GM12878 (cell line): ENCODE measurements around the gene NFATC1. TPM values are rescaled to one million over a fixed set of nuclear protein-coding genes. Genes with fewer than 3 reads are reported as not detected.

Experiments used
- ATAC-seq: fragments of 200-7000 bp; cut with Tn5 transposase; 3 replicates; pipeline ENCODE4 v1.9.1; 2020; ENCODE audit warnings: mild to moderate bottlenecking, moderate library complexity
- BruUV-seq: library from RNA; stranded (reverse); fragments of 400-500 nt; replicated peaks from 2 replicates; lab custom pipeline; 2021; lab: Mats Ljungman, UMichigan
- CTCF ChIA-PET: fragments of 300-600 bp; sonication (Branson Sonifier 250); formaldehyde crosslinking; extraction: SDS; loops from one replicate; lab custom pipeline; 2021; ENCODE audit warnings: inconsistent platforms; lab: Yijun Ruan, JAX
- POLR2A ChIA-PET: fragments of 350-600 bp; formaldehyde crosslinking; extraction: SDS; loops from one replicate; lab custom pipeline; 2021; ENCODE audit warnings: inconsistent platforms; lab: Charles Lee
- RAD21 ChIA-PET: fragments of 300-600 bp; sonication (Branson Sonifier 250); formaldehyde crosslinking; loops from one replicate; lab custom pipeline; 2023; ENCODE audit warnings: antibody characterized with exemption; ENCODE audit not compliant: unreplicated experiment; lab: Charles Lee
- SMC1A ChIA-PET: fragments of 300-600 bp; sonication (Branson Sonifier 250); formaldehyde crosslinking; loops from one replicate; lab custom pipeline; 2023; ENCODE audit not compliant: unreplicated experiment, uncharacterized antibody; lab: Charles Lee
- DNase-seq: peaks from one replicate; pipeline ENCODE4 v3.0.0-alpha.2; 2011; ENCODE audit warnings: low read depth, low spot score
- FAIRE-seq: peaks from 3 replicates; lab custom pipeline; 2011; peaks lifted over from hg19 to GRCh38; lab: Jason Lieb, UNC
- H2AFZ ChIP-seq: 2 replicates; pipeline ENCODE4 v1.6.0; 2011; ENCODE audit warnings: low read depth, low read length, control low read depth; ENCODE audit not compliant: control insufficient read depth
- H3K27ac ChIP-seq: 2 replicates; pipeline ENCODE4 v1.5.1; 2011; ENCODE audit warnings: control low read depth; ENCODE audit not compliant: control insufficient read depth, insufficient read depth
- H3K27me3 ChIP-seq, 2 experiments: replicated peaks in 1 of 2; 2 replicates each; pipeline versions ENCODE4 v1.6.0 to v1.6.1; 2011; ENCODE audit warnings: low read length in 1 of 2; ENCODE audit not compliant: control insufficient read depth in 2 of 2, insufficient read depth in 2 of 2
- H3K36me3 ChIP-seq, 2 experiments: 2 replicates each; pipeline ENCODE4 v1.5.1; 2011; ENCODE audit warnings: low read length in 1 of 2; ENCODE audit not compliant: control insufficient read depth in 2 of 2, insufficient read depth in 2 of 2
- H3K4me1 ChIP-seq: 2 replicates; pipeline ENCODE4 v1.6.1; 2011; ENCODE audit warnings: mild to moderate bottlenecking, low read length, moderate library complexity, mixed read lengths; ENCODE audit not compliant: control insufficient read depth, insufficient read depth
- H3K4me2 ChIP-seq: 2 replicates; pipeline ENCODE4 v1.6.0; 2011; ENCODE audit warnings: control low read depth; ENCODE audit not compliant: control insufficient read depth, insufficient read depth
- H3K4me3 ChIP-seq: fragments of 200-600 bp; sonication (generic); 2 replicates; pipeline ENCODE4 v1.5.1; 2016
- H3K79me2 ChIP-seq: 2 replicates; pipeline ENCODE4 v1.6.0; 2011; ENCODE audit warnings: low read length; ENCODE audit not compliant: control insufficient read depth, insufficient read depth
- H3K9ac ChIP-seq: 2 replicates; pipeline ENCODE4 v1.8.0; 2011; ENCODE audit warnings: low read length, control low read depth, mixed read lengths; ENCODE audit not compliant: control insufficient read depth, insufficient read depth
- H3K9me3 ChIP-seq: replicated peaks from 3 replicates; pipeline ENCODE4 v1.5.1; 2011; ENCODE audit warnings: mild to moderate bottlenecking, low read length; ENCODE audit not compliant: control insufficient read depth, insufficient read depth
- H4K20me1 ChIP-seq: 2 replicates; pipeline ENCODE4 v1.6.0; 2011; ENCODE audit not compliant: control insufficient read depth, insufficient read depth
- ASH2L ChIP-seq: fragments of 300-600, 200-600 bp; sonication (generic); IDR thresholded peaks from 2 replicates; pipeline ENCODE4 v1.6.1; 2017; ENCODE audit warnings: low read depth, mild to moderate bottlenecking, borderline replicate concordance
- ATF2 ChIP-seq: IDR thresholded peaks from 2 replicates; pipeline ENCODE4 v1.6.1; 2012; ENCODE audit warnings: low read length, inconsistent platforms
- ATF7 ChIP-seq: fragments of 450-650 bp; IDR thresholded peaks from 2 replicates; pipeline ENCODE4 v1.6.1; 2016; ENCODE audit warnings: low read depth, mild to moderate bottlenecking
- BHLHE40 ChIP-seq, 2 experiments: fragments of 450-650 bp in 1 of 2; IDR thresholded peaks; 2 replicates each; pipeline ENCODE4 v1.6.1; 2011 to 2017; ENCODE audit warnings: low read depth in 2 of 2, borderline replicate concordance in 1 of 2, improper control_type of control experiment in 1 of 2, low read length in 1 of 2, mild to moderate bottlenecking in 1 of 2
- DPF2 ChIP-seq: fragments of 450-650 bp; IDR thresholded peaks from 2 replicates; pipeline ENCODE4 v1.6.1; 2017; ENCODE audit warnings: mild to moderate bottlenecking
- EZH2 ChIP-seq: IDR thresholded peaks from 2 replicates; pipeline ENCODE4 v1.6.1; 2012; ENCODE audit warnings: low read depth, mild to moderate bottlenecking, control low read depth, inconsistent platforms, low read length, borderline replicate concordance; ENCODE audit not compliant: control insufficient read depth
- FOXM1 ChIP-seq: IDR thresholded peaks from 2 replicates; pipeline ENCODE4 v1.6.1; 2012; ENCODE audit warnings: low read depth, mild to moderate bottlenecking, inconsistent platforms, low read length, moderate library complexity
- GABPA ChIP-seq: IDR thresholded peaks from 2 replicates; pipeline ENCODE4 v1.6.1; 2014; ENCODE audit warnings: antibody characterized with exemption, low read depth, mild to moderate bottlenecking, inconsistent platforms
- IKZF2 ChIP-seq, 2 experiments: fragments of 450-650 bp; IDR thresholded peaks; 2 replicates each; pipeline ENCODE4 v1.6.1; 2017; ENCODE audit warnings: mild to moderate bottlenecking in 2 of 2, moderate library complexity in 2 of 2
- JUND ChIP-seq: IDR thresholded peaks from 2 replicates; pipeline ENCODE4 v1.6.1; 2012; ENCODE audit warnings: low read depth, mild to moderate bottlenecking, low read length, improper control_type of control experiment, moderate library complexity
- KDM1A ChIP-seq: fragments of 200-600 bp; sonication (generic); IDR thresholded peaks from 2 replicates; pipeline ENCODE4 v1.6.1; 2016; ENCODE audit warnings: borderline replicate concordance
- NBN ChIP-seq: fragments of 450-650 bp; IDR thresholded peaks from 2 replicates; pipeline ENCODE4 v1.6.1; 2016
- NR2C1 ChIP-seq: fragments of 450-650 bp; IDR thresholded peaks from 2 replicates; pipeline ENCODE4 v1.6.1; 2017; ENCODE audit warnings: antibody characterized with exemption, mild to moderate bottlenecking, moderate library complexity
- NR2F1 ChIP-seq: fragments of 450-650 bp; conservative IDR thresholded peaks from 2 replicates; pipeline ENCODE4 v1.6.1; 2017; ENCODE audit warnings: mild to moderate bottlenecking
- PKNOX1 ChIP-seq: fragments of 450-650 bp; IDR thresholded peaks from 2 replicates; pipeline ENCODE4 v1.6.1; 2016; ENCODE audit warnings: mild to moderate bottlenecking
- RAD21 ChIP-seq: IDR thresholded peaks from 2 replicates; pipeline ENCODE4 v1.6.1; 2011; ENCODE audit warnings: mild to moderate bottlenecking, low read depth, low read length, moderate library complexity; ENCODE audit not compliant: insufficient read depth
- RB1 ChIP-seq: fragments of 450-650 bp; formaldehyde crosslinking; IDR thresholded peaks from 2 replicates; pipeline ENCODE4 v1.6.1; 2017; ENCODE audit warnings: mild to moderate bottlenecking, borderline replicate concordance
- RBBP5 ChIP-seq: fragments of 200-600 bp; sonication (generic); conservative IDR thresholded peaks from 2 replicates; pipeline ENCODE4 v1.6.1; 2016
- RUNX3 ChIP-seq: IDR thresholded peaks from 2 replicates; pipeline ENCODE4 v1.6.1; 2012; ENCODE audit warnings: low read length, inconsistent platforms
- SMARCA5 ChIP-seq: fragments of 450-650 bp; IDR thresholded peaks from 2 replicates; pipeline ENCODE4 v1.6.1; 2017; ENCODE audit warnings: mild to moderate bottlenecking
- TARDBP ChIP-seq: IDR thresholded peaks from 2 replicates; pipeline ENCODE4 v1.6.1; 2016; ENCODE audit warnings: borderline replicate concordance
- TCF3 ChIP-seq: IDR thresholded peaks from 2 replicates; pipeline ENCODE4 v1.6.1; 2012; ENCODE audit warnings: low read depth, mild to moderate bottlenecking, low read length, borderline replicate concordance; ENCODE audit not compliant: insufficient read depth
- ZBED1 ChIP-seq: IDR thresholded peaks from 2 replicates; pipeline ENCODE4 v1.6.1; 2016; ENCODE audit warnings: borderline replicate concordance
- WGBS: methylation state at CpG from one replicate; pipeline ENCODE4 v1.1.6; 2016; ENCODE audit warnings: low lambda C conversion rate; ENCODE audit not compliant: insufficient replicate concordance, insufficient coverage; ENCODE audit errors: missing lambda C conversion rate; 5-methylcytosine and 5-hydroxymethylcytosine counted together
- in situ Hi-C: fragments of 300-500 bp; cut with MboI; formaldehyde crosslinking; loops from 9 replicates; pipeline ENCODE4 v1.14.3; 2018; ENCODE audit warnings: mixed read lengths
- intact Hi-C: fragments of 100-400 bp; cut with micrococcal nuclease; formaldehyde crosslinking; loops from one replicate; pipeline ENCODE4 v1.14.2; 2022; ENCODE audit not compliant: unreplicated experiment
- polyA plus RNA-seq, 11 experiments: library from polyadenylated mRNA; depleted of rRNA in 4 of 11; unstranded in 6 of 11; stranded (reverse) in 5 of 11; fragments of >200 nt; fragmentation: Nextera tagmentation in 4 of 11; fragmentation: Illumina TruSeq in 1 of 11; extraction: Ambion mirVana in 4 of 11; extraction: Trizol in 1 of 11; gene quantifications; 1 replicate in 1 of 11; 2 replicates in 10 of 11; pipeline versions ENCODE4 v1.2.1 to v1.2.3, GENCODE V29; 2011 to 2016; ENCODE audit warnings: inconsistent platforms in 2 of 11, missing spikeins in 2 of 11, low read depth in 1 of 11
- total RNA-seq, 4 experiments: library from RNA; depleted of rRNA in 3 of 4; stranded (reverse); fragments of >200 nt in 3 of 4; fragmentation: Illumina TruSeq in 1 of 4; extraction: Trizol in 1 of 4; gene quantifications; 2 replicates each; pipeline versions ENCODE4 v1.2.1 to v1.2.3, GENCODE V29; 2013 to 2021

The NFATC1 gene
- total and polyA plus RNA-seq, 10 of the 15 experiments (the other 5 are each of a cell fraction or from before 2014, with no cell fraction given), result 0.84 to 20.8 (median 5.1) TPM

- TF ChIP-seq IKZF2 (IDR thresholded peaks at IDR 0.05) (no peak), RBBP5 (no peak), PKNOX1 (no peak), BHLHE40 (IDR thresholded peaks at IDR 0.05; ENCODE audit: borderline replicate concordance in 1 of 2, low read depth in 2 of 2, low read length in 1 of 2) (no peak), NR2C1 (no peak)
These were observed 151.8 kb downstream of the NFATC1 start (continued) for GRCh38 chr18:79547413-79548076.

GRCh38 chr18:79548077-79548450, 152.3 kb downstream of the NFATC1 start:
- no peak for FAIRE-seq
- H3K79me2 ChIP-seq, result no peaks in the 10 kb centered on the region
- ChIA-PET RAD21 (no interaction called here), CTCF (no interaction called here), SMC1A (no interaction called here), POLR2A (no interaction called here)
- no TSS peak for BruUV-seq
- H3K27me3 ChIP-seq, result no peaks in the 10 kb centered on the region
- in situ Hi-C loops, result no loop called here
- H3K9me3 ChIP-seq, result no peaks in the 10 kb centered on the region; the same call in 2 of the 3 replicates
- H3K4me1 ChIP-seq, result no peaks in the 10 kb centered on the region
- intact Hi-C loops, result no loop called here
- no peak overlapping the region for H3K27ac ChIP-seq
- no peak overlapping the region for H3K4me2 ChIP-seq
- no peaks in the 10 kb centered on the region for H3K36me3 ChIP-seq
- ATAC-seq, result no peak
- 53% methylated on average over 19 of the region's 25 CpGs for WGBS
- TF ChIP-seq TCF3, result no peak
- no peak for TF ChIP-seq RUNX3
- TF ChIP-seq FOXM1, result no peak
- TF ChIP-seq ATF7, result no peak
- no peak for TF ChIP-seq RB1
- no peak for TF ChIP-seq NR2F1
- no peak for TF ChIP-seq ZBED1
- no peak for TF ChIP-seq RAD21
- no peak for TF ChIP-seq NBN
- TF ChIP-seq TARDBP, result no peak
- TF ChIP-seq PKNOX1, result no peak
- TF ChIP-seq SMARCA5, result no peak
- TF ChIP-seq DPF2, result no peak
- no peak for TF ChIP-seq GABPA
- no peak for TF ChIP-seq EZH2
- no peak for TF ChIP-seq JUND
- no peak for TF ChIP-seq KDM1A
- TF ChIP-seq ASH2L, result no peak
- no peak for TF ChIP-seq ATF2
- H4K20me1 ChIP-seq, result no peaks in the 10 kb centered on the region
- no peak overlapping the region for H3K4me3 ChIP-seq
- no peak overlapping the region for H3K9ac ChIP-seq
- no peak for DNase-seq
- no peak overlapping the region for H2AFZ ChIP-seq
